IMR-90 (cell line): Measurements from ENCODE around the gene LYSMD2.

Experiments
- CTCF ChIP-seq: conservative IDR thresholded peaks from 2 replicates; pipeline ENCODE4 v1.5.1; 2012; ENCODE audit warnings: mild to moderate bottlenecking, low read depth, low read length, improper control_type of control experiment
- ELK1 ChIP-seq: fragments of 150-350 bp; IDR thresholded peaks from 2 replicates; pipeline ENCODE4 v1.6.1; 2016; ENCODE audit warnings: low read depth, mild to moderate bottlenecking, low read length, moderate library complexity, borderline replicate concordance
- FOS ChIP-seq: fragments of 150-350 bp; IDR thresholded peaks from 2 replicates; pipeline ENCODE4 v1.6.1; 2016; ENCODE audit warnings: low read depth, low read length
- MAFK ChIP-seq: IDR thresholded peaks from 2 replicates; pipeline ENCODE4 v1.6.1; 2012; ENCODE audit warnings: low read depth, low read length, improper control_type of control experiment
- MXI1 ChIP-seq: IDR thresholded peaks from 2 replicates; pipeline ENCODE4 v1.6.1; 2012; ENCODE audit warnings: low read depth, mild to moderate bottlenecking, low read length, moderate library complexity, borderline replicate concordance
- POLR2A ChIP-seq: IDR thresholded peaks from 2 replicates; pipeline ENCODE4 v1.6.1; 2012; ENCODE audit warnings: mild to moderate bottlenecking, low read depth, low read length
- RAD21 ChIP-seq: IDR thresholded peaks from 2 replicates; pipeline ENCODE4 v1.6.1; 2012; ENCODE audit warnings: low read length, improper control_type of control experiment
- RCOR1 ChIP-seq: IDR thresholded peaks from 2 replicates; pipeline ENCODE4 v1.6.1; 2012; ENCODE audit warnings: mild to moderate bottlenecking, low read length, improper control_type of control experiment; ENCODE audit not compliant: insufficient replicate concordance
- RFX5 ChIP-seq: IDR thresholded peaks from 2 replicates; pipeline ENCODE4 v1.8.0; 2012; ENCODE audit warnings: low read depth, mild to moderate bottlenecking, low read length, moderate library complexity
- SMC3 ChIP-seq: fragments of 150-350 bp; IDR thresholded peaks from 2 replicates; pipeline ENCODE4 v1.6.1; 2016; ENCODE audit warnings: low read depth, mild to moderate bottlenecking, antibody characterized with exemption, low read length, moderate library complexity
- USF2 ChIP-seq: fragments of 150-350 bp; IDR thresholded peaks from 2 replicates; pipeline ENCODE4 v1.6.1; 2017; ENCODE audit warnings: mild to moderate bottlenecking, antibody characterized with exemption, low read length, low read depth

GRCh38 chr15:51735228-51736010, 2.0 kb downstream of the LYSMD2 start:
- TF ChIP-seq RCOR1 (no peak), CTCF (no peak), ELK1 (no peak), RAD21 (peak; percentile 19; the same call in 1 of the 2 replicates), USF2 (no peak), POLR2A (no peak), RFX5 (no peak), SMC3 (no peak), MXI1 (no peak), FOS (no peak), MAFK (no peak)
